ENCODE data around the gene SYNE3.

SYNE3 gene

DNA sequence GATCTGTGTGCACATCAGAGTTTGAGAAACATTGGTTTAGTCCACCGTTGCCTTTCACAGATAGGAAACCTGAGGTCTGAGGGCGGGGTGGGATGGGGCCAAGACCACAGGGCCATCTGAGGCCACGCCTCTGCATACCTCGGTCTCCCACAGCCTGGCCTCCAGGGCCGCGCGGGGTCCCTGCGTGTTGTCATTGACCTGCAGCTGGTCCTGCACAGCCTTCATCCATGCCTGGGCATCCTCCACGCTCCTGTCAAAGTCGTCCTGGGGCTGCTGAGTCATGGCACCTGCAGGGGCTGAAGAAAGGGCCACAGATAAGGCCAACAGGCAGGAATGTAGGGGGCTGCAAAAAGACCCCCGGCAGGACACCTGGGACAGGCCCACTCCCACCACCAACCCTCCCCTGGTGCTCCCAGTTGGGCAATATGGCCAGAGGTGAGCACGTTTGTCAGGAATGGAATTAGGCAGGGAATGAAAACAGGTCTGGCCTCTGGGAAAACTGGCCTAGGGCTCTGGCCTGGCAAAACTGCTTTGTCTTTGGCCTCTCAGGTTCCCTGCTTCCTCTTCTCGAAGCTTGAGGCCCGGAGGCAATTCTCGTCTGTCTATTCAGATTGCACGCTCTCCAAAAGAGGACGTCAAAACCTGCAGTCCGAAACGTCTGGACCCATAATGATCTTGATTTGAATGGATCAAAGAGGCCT lies 40.8 kb downstream of the SYNE3 start:
- H3K36me3 ChIP-seq (ENCODE audit: control insufficient read depth in 1 of 2, insufficient read depth in 2 of 2, low read length in 2 of 2), result peaks cover 4 to 25% of the 10 kb centered on the region in 2 donors
- peaks cover 3 to 17% of the 10 kb centered on the region in 2 donors for H3K4me1 ChIP-seq (ENCODE audit: control insufficient read depth in 1 of 2, insufficient read depth in 2 of 2, low read length in 2 of 2)
- H3K27ac ChIP-seq (ENCODE audit: low read length), result no peak overlapping the region

DNA sequence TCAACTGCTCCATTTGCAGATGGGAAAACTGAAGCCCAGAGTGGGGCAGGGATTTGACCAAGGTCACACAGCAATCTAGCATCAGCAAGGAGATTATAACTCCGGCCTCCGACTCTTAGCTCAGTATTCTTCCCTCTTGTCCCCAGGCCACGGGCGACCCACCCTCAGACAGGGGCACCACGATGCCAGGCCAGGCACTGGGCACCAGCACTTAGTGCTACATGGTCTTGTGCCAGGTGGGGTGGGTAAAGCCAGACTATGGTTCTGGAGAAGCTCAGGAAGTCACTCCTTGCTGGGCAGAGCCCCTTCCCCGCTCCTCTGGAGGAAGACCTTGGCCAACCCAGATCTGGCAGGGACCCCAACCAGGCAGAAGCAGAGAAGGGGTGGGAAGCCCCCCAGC lies 41.5 kb downstream of the SYNE3 start:
- Histone ChIP-seq H3K36me3 (ENCODE audit: control insufficient read depth in 1 of 2, insufficient read depth in 2 of 2, low read length in 2 of 2) (peaks cover 4 to 25% of the 10 kb centered on the region in 2 donors), H3K4me3 (ENCODE audit: low read depth in 1 of 2, low read length in 2 of 2) (no peak overlapping the region), H3K27me3 (ENCODE audit: low read depth, low read length) (no peaks in the 10 kb centered on the region), H3K27ac (ENCODE audit: low read length) (no peak overlapping the region), H3K9me3 (ENCODE audit: control insufficient read depth in 1 of 2, low read length in 2 of 2) (no peaks in the 10 kb centered on the region), H3K4me1 (ENCODE audit: control insufficient read depth in 1 of 2, insufficient read depth in 2 of 2, low read length in 2 of 2) (peaks cover 3 to 17% of the 10 kb centered on the region in 2 donors)

More for the DNA sequence above, 40.8 kb downstream of the SYNE3 start:
- Histone ChIP-seq H3K9me3 (ENCODE audit: control insufficient read depth in 1 of 2, low read length in 2 of 2) (no peaks in the 10 kb centered on the region), H3K4me3 (ENCODE audit: low read depth in 1 of 2, low read length in 2 of 2) (no peak overlapping the region), H3K27me3 (ENCODE audit: low read depth, low read length) (no peaks in the 10 kb centered on the region)

DNA sequence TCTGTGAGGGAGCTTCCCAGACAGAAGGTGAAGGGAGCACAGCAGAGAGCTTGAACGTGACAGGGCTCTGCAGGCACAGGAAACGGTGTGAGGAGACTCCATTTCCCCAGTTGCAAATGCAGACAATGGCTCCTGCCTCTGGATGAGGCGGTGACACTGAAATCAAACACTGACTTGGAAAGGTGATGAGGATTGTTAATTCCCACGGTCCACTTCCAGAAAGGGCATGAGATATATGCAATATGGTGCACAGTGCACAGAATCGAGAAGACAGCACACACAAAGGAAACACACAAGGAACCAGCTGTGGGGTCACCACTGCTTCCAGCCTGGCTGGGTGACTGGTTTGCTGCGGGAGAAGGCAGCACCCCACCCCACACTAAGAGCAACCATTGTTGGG lies 42.0 kb downstream of the SYNE3 start:
- Histone ChIP-seq H3K4me1 (ENCODE audit: control insufficient read depth in 1 of 2, insufficient read depth in 2 of 2, low read length in 2 of 2) (peaks cover 3 to 14% of the 10 kb centered on the region in 2 donors), H3K36me3 (ENCODE audit: control insufficient read depth in 1 of 2, insufficient read depth in 2 of 2, low read length in 2 of 2) (peaks cover 4 to 25% of the 10 kb centered on the region in 2 donors), H3K27ac (ENCODE audit: low read length) (no peak overlapping the region), H3K4me3 (ENCODE audit: low read depth in 1 of 2, low read length in 2 of 2) (no peak overlapping the region), H3K27me3 (ENCODE audit: low read depth, low read length) (no peaks in the 10 kb centered on the region), H3K9me3 (ENCODE audit: control insufficient read depth in 1 of 2, low read length in 2 of 2) (no peaks in the 10 kb centered on the region)

DNA sequence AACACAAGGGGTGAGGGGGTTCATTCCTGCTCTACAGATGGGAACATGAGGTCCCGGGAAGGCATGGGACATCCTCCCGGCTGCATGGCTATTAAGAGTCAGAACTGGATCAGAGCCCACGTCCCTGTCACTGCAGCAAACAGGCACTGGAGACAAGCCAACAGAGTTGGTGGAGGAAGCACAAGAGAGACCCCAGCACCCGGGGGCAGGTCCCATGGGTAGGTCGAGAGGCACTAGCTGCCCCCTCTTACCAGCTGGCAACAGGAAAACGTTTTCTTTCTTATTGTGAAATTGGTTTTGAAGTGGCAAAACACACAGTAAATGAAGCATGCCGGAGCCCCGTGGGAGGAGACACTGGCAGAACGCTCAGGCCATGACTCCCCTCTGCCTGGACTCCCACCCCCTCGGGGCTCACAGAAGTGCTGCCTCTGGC lies 43.6 kb downstream of the SYNE3 start:
- Histone ChIP-seq H3K9me3 (ENCODE audit: control insufficient read depth in 1 of 2, low read length in 2 of 2) (no peaks in the 10 kb centered on the region), H3K27ac (ENCODE audit: low read length) (no peak overlapping the region), H3K4me3 (ENCODE audit: low read depth in 1 of 2, low read length in 2 of 2) (no peak overlapping the region), H3K27me3 (ENCODE audit: low read depth, low read length) (no peaks in the 10 kb centered on the region), H3K36me3 (ENCODE audit: control insufficient read depth in 1 of 2, insufficient read depth in 2 of 2, low read length in 2 of 2) (peaks cover 4 to 29% of the 10 kb centered on the region in 2 donors), H3K4me1 (ENCODE audit: control insufficient read depth in 1 of 2, insufficient read depth in 2 of 2, low read length in 2 of 2) (peaks cover 3 to 11% of the 10 kb centered on the region in 2 donors)

DNA sequence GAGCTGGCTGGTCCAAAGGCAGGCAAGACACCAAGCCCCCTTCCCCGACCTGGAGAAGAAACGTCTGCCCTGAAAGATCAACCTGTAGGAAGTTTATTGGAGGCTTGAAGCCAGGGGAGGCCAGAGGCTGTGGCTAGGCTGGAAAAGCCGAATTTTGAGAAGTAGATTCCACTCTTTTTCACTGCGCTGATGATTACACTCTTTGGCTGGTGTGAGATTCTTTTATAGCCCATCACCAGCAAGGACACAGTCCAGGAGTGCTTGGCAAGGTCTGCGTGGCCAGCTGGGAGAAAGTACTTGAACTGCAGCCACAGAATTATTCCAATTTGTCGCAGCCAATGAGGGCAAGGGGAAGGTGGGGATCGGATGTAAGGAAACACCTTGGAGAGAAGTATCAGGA lies 45.0 kb downstream of the SYNE3 start:
- no peaks in the 10 kb centered on the region for H3K9me3 ChIP-seq (ENCODE audit: control insufficient read depth in 1 of 2, low read length in 2 of 2)
- no peaks in the 10 kb centered on the region for H3K27me3 ChIP-seq (ENCODE audit: low read depth, low read length)
- H3K4me3 ChIP-seq (ENCODE audit: low read depth in 1 of 2, low read length in 2 of 2), result no peak overlapping the region
- H3K4me1 ChIP-seq (ENCODE audit: control insufficient read depth in 1 of 2, insufficient read depth in 2 of 2, low read length in 2 of 2), result peaks cover 0 to 5% of the 10 kb centered on the region in 2 donors
- H3K36me3 ChIP-seq (ENCODE audit: control insufficient read depth in 1 of 2, insufficient read depth in 2 of 2, low read length in 2 of 2), result peaks cover 4 to 29% of the 10 kb centered on the region in 2 donors
- peak overlapping the region; percentile 23 for H3K27ac ChIP-seq (ENCODE audit: low read length)

DNA sequence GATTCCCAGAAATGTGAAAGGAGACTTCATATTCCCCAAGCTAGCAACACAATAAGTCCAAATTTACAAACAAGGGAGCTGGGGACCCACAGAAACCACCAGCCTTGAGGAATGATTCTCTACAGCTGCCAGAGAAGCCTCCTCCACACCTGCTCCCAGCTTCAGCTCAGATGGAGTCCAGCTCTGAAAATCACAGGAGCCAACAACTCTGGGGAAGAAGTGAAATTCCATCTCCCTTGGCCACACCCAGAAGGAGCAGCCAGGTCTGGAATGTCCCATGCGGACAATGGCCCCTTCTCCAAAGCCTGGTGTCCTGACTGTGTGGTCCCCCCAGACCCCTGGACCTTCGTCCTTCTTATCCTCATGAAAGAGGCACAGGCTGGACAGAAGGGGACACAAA lies 45.4 kb downstream of the SYNE3 start:
- Histone ChIP-seq H3K4me1 (ENCODE audit: control insufficient read depth in 1 of 2, insufficient read depth in 2 of 2, low read length in 2 of 2) (peaks cover 0 to 5% of the 10 kb centered on the region in 2 donors), H3K27ac (ENCODE audit: low read length) (peak overlapping the region; percentile 23)

DNA sequence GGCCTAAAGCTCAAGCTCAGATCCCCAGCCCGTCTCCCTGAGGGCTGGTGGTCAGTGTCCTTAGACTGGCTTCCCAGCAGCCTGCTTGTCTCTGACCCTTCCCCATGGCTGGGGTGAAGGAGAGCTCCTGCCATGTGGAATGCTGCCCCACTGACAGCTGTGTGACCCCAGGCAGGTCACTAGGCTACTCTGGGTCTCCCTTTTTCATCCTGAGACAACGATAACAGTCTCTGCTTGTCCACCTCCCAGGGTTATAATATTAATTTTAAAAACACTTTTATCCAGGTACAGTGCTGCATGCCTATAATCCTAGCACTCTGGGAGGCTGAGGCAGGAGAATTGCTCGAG lies 47.3 kb downstream of the SYNE3 start:
- H3K4me1 ChIP-seq (ENCODE audit: control insufficient read depth in 1 of 2, insufficient read depth in 2 of 2, low read length in 2 of 2), result peaks cover 0 to 5% of the 10 kb centered on the region in 2 donors
- peaks cover 7 to 27% of the 10 kb centered on the region in 2 donors for H3K36me3 ChIP-seq (ENCODE audit: control insufficient read depth in 1 of 2, insufficient read depth in 2 of 2, low read length in 2 of 2)
- H3K4me3 ChIP-seq (ENCODE audit: low read depth in 1 of 2, low read length in 2 of 2), result no peak overlapping the region
- no peaks in the 10 kb centered on the region for H3K27me3 ChIP-seq (ENCODE audit: low read depth, low read length)
- no peaks in the 10 kb centered on the region for H3K9me3 ChIP-seq (ENCODE audit: control insufficient read depth in 1 of 2, low read length in 2 of 2)
- no peak overlapping the region for H3K27ac ChIP-seq (ENCODE audit: low read length)

More for the DNA sequence above, 45.4 kb downstream of the SYNE3 start:
- Histone ChIP-seq H3K9me3 (ENCODE audit: control insufficient read depth in 1 of 2, low read length in 2 of 2) (no peaks in the 10 kb centered on the region), H3K36me3 (ENCODE audit: control insufficient read depth in 1 of 2, insufficient read depth in 2 of 2, low read length in 2 of 2) (peaks cover 5 to 29% of the 10 kb centered on the region in 2 donors), H3K4me3 (ENCODE audit: low read depth in 1 of 2, low read length in 2 of 2) (no peak overlapping the region), H3K27me3 (ENCODE audit: low read depth, low read length) (no peaks in the 10 kb centered on the region)

DNA sequence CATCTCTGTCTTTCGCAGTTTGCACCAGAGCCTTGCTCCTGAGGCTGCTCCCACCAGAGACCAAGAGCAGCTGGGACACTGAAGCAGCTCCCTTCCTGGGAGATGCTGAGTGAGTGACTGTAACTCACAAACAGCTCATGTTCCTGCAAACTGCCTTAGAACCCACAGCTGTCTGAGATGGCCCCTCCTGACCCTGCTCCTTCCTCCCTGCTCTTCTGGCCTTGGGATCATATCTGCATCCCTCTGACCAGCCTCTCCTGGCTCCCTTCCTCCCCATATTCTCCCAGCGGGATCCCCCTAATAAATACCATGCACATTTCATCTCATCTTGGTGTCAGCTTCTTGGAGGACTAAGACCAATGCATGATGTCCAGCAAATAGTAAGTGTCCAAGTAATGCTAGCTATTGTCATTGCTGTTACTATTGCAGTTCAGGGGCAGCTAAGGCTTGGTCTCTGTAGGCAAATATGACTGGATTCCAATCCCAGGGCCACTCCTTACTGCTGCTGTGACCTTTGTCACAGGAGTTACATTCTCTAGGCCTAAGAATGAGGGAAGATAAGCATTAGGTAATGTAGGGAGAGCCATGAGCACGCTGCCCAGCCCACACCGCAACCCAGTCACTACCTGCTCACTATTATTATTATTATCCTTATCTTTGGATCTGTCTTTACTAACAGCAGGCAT lies 47.9 kb downstream of the SYNE3 start:
- Histone ChIP-seq H3K27ac (ENCODE audit: low read length) (no peak overlapping the region), H3K4me1 (ENCODE audit: control insufficient read depth in 1 of 2, insufficient read depth in 2 of 2, low read length in 2 of 2) (peaks cover 0 to 5% of the 10 kb centered on the region in 2 donors), H3K27me3 (ENCODE audit: low read depth, low read length) (no peaks in the 10 kb centered on the region), H3K9me3 (ENCODE audit: control insufficient read depth in 1 of 2, low read length in 2 of 2) (no peaks in the 10 kb centered on the region), H3K4me3 (ENCODE audit: low read depth in 1 of 2, low read length in 2 of 2) (no peak overlapping the region), H3K36me3 (ENCODE audit: control insufficient read depth in 1 of 2, insufficient read depth in 2 of 2, low read length in 2 of 2) (peaks cover 6 to 24% of the 10 kb centered on the region in 2 donors)

DNA sequence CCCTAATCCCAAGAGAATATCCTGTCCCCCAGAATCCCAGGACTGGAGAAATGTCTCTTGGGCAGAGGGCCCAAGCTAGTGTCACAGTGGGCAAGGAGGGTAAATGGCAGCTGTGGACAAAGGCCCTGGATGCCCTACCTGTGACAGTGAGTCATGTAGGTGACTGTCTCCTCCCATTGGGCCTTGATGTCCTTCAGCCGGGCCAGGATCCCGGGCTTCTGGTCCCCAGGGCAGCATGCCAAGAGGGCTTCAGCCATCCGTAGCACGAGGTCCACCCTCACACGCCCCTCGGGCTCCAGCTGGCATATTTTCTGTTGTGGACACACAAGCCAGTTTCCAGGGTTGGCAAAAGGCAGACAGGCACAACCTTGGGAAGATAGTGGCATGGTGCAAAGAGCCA lies 48.8 kb downstream of the SYNE3 start:
- Histone ChIP-seq H3K36me3 (ENCODE audit: control insufficient read depth in 1 of 2, insufficient read depth in 2 of 2, low read length in 2 of 2) (peaks cover 6 to 24% of the 10 kb centered on the region in 2 donors), H3K4me3 (ENCODE audit: low read depth in 1 of 2, low read length in 2 of 2) (no peak overlapping the region), H3K27me3 (ENCODE audit: low read depth, low read length) (no peaks in the 10 kb centered on the region), H3K9me3 (ENCODE audit: control insufficient read depth in 1 of 2, low read length in 2 of 2) (no peaks in the 10 kb centered on the region), H3K4me1 (ENCODE audit: control insufficient read depth in 1 of 2, insufficient read depth in 2 of 2, low read length in 2 of 2) (peaks cover 0 to 5% of the 10 kb centered on the region in 2 donors), H3K27ac (ENCODE audit: low read length) (no peak overlapping the region)

DNA sequence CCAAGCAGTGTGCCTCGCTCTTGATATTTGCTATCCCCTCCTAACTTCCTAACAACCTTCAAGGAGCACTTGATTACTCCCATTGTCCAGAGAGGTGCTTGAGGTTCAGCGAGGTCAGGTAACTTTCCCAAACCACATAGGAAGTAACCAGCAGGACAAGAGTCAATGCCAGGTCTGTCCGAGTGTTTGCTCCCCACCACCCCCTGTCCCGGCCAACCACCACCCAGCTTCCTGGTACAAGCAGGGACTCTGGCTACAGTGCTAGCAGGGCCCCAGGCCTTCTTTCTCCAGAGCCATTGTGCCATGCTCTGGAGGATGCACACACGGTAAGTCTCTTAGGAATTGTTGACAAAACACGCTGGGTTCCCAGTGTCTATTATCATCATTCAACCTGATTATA lies 49.2 kb downstream of the SYNE3 start:
- H3K27ac ChIP-seq (ENCODE audit: low read length), result no peak overlapping the region
- H3K27me3 ChIP-seq (ENCODE audit: low read depth, low read length), result no peaks in the 10 kb centered on the region
- peaks cover 6 to 23% of the 10 kb centered on the region in 2 donors for H3K36me3 ChIP-seq (ENCODE audit: control insufficient read depth in 1 of 2, insufficient read depth in 2 of 2, low read length in 2 of 2)
- no peaks in the 10 kb centered on the region for H3K9me3 ChIP-seq (ENCODE audit: control insufficient read depth in 1 of 2, low read length in 2 of 2)
- no peak overlapping the region for H3K4me3 ChIP-seq (ENCODE audit: low read depth in 1 of 2, low read length in 2 of 2)
- peaks cover 0 to 5% of the 10 kb centered on the region in 2 donors for H3K4me1 ChIP-seq (ENCODE audit: control insufficient read depth in 1 of 2, insufficient read depth in 2 of 2, low read length in 2 of 2)

All from muscle layer of duodenum (tissue), 2 donors.